Stimulated activated CD8-positive, alpha-beta memory T cell treated with anti-CD3 and anti-CD28 coated beads, Interleukin-4, amount 100 ng/mL, for 24 hours (primary cell): ENCODE data around the gene KISS1R.
A peak's percentile ranks its signal among the peaks of the same experiment; 100 is the strongest.

Source experiments
- DNase-seq: peaks from one replicate; pipeline ENCODE4 v3.0.0-alpha.2; 2020; ENCODE audit warnings: low read depth

KISS1R gene

GRCh38 chr19:900302-901111, 16.6 kb upstream of the KISS1R start:
- no peak for DNase-seq

- DNase-seq = no peak
Observed at GRCh38 chr19:901216-902092, 15.7 kb upstream of the KISS1R start.

GRCh38 chr19:902093-902370, 15.1 kb upstream of the KISS1R start:
- no peak for DNase-seq

GRCh38 chr19:902446-903226, 14.5 kb upstream of the KISS1R start:
- no peak for DNase-seq

GRCh38 chr19:903266-903797, 13.8 kb upstream of the KISS1R start:
- DNase-seq = no peak

GRCh38 chr19:904545-904944, 12.6 kb upstream of the KISS1R start:
- DNase-seq = no peak

- DNase-seq = no peak
Observed at GRCh38 chr19:906480-906879, 10.7 kb upstream of the KISS1R start.

GRCh38 chr19:907183-907853, 9.8 kb upstream of the KISS1R start:
- no peak for DNase-seq

- DNase-seq = no peak
Observed at GRCh38 chr19:911197-912033, 5.7 kb upstream of the KISS1R start.

- DNase-seq = no peak
Observed at GRCh38 chr19:912181-913079, 4.7 kb upstream of the KISS1R start.

GRCh38 chr19:913080-913748, 3.9 kb upstream of the KISS1R start, which contains the start of gene R3HDM4:
Gene R3HDM4, minus strand, starts transcription at chr19:913219. Its CDS starts 62 bp downstream, at chr19:913157.
- DNase-seq = peak; percentile 82

- no peak for DNase-seq
Observed at GRCh38 chr19:916645-917322, 349 bp upstream of the KISS1R start.

- DNase-seq = no peak
Observed at GRCh38 chr19:918152-918437, 962 bp downstream of the KISS1R start.

GRCh38 chr19:918481-919198, 1.5 kb downstream of the KISS1R start:
- DNase-seq = no peak

GRCh38 chr19:919199-920050, 2.3 kb downstream of the KISS1R start:
- DNase-seq = no peak

GRCh38 chr19:920051-920864, 3.1 kb downstream of the KISS1R start:
- no peak for DNase-seq
